Hematopoietic multipotent progenitor cell treated with erythropoietin and hydrocortisone succinate and interleukin-3 and kit ligand, for 4 days (in vitro differentiated cells): Measurements from ENCODE around the gene ARL6IP4.
"Not testable (repeated sequence)": the region's sequence is repeated elsewhere in the genome, so short reads cannot be mapped to it uniquely, and the experiment has no call there.

ENCODE experiments used
- DNase-seq: peaks from one replicate; pipeline ENCODE4 v3.0.0-alpha.2; 2015

Gene ARL6IP4

GRCh38 chr12:122980183-122981035, at the start of gene ARL6IP4:
Gene ARL6IP4 (plus strand): TSS chr12:122980681. CDS start chr12:122981140, 459 bp downstream.
- DNase-seq, result peak; percentile 90

DNA sequence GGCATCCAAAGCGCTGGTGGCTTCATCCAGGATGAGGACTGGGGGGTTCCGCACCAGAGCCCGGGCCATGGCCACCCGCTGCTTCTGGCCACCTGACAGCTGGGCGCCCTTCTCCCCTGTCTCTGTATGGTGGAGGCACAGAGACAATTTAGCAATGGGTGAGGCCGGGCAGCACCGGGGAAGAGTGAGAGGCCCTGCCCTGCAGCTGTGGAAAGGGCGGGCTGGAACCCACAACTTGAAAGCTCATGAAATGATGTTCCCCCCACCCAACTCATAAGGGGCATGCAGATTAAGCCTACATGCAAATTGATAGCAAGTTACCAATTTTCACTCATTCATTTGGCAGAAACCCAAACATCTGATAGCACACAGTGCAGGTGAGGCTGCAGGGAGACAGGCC, 48.3 kb upstream of the ARL6IP4 start:
- DNase-seq, result no peak

- no peak for DNase-seq
Measured at GRCh38 chr12:122934722-122935121, 45.8 kb upstream of the ARL6IP4 start.

DNA sequence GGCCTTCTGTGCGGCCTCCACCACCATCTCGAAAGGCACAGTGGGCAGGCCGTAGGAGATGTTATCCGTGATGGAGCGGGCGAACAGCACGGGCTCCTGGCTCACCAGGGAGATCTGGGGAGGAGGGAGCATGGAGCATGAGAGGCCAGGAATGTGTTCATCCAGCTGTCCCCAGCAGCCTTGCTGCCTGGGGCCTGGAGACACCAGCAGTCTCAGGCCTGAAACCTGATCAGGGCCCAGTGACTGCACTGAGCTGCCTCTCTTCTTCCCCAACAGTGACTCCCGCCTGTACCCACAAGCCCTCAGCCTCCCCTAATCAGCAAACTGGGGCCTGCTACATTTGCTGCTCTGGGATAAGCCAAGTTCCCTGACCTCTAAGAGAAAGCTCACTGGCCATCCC, 45.2 kb upstream of the ARL6IP4 start:
- no peak for DNase-seq

DNA sequence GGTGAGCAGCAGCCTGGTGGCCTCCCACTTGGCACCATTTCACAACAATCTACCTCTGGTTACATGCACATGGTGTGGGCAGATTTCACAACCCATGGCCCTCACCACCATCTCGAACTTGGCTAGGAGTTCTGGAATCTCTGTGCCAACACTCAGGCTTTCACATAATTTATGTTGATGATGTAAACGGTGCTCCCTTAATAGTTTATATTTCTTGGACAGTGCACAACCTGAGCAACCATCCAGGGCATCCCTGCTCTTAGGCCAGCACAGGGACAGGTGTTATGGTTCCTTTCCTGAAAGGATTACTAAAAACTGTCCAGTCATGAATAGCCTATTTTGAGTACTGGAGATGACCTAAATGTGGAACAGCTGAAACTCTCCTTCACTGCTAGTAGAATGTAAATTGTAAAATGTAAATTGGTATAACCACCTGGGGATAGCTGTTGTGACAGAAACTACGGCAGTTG, 42.8 kb upstream of the ARL6IP4 start:
- DNase-seq, result peak; percentile 59

GRCh38 chr12:122939125-122939524, 41.4 kb upstream of the ARL6IP4 start:
- DNase-seq, result no peak

- not testable (repeated sequence) for DNase-seq
Measured at GRCh38 chr12:122941351-122941750, 39.1 kb upstream of the ARL6IP4 start.

- DNase-seq, result no peak
Measured at GRCh38 chr12:122942637-122943036, 37.8 kb upstream of the ARL6IP4 start.

DNA sequence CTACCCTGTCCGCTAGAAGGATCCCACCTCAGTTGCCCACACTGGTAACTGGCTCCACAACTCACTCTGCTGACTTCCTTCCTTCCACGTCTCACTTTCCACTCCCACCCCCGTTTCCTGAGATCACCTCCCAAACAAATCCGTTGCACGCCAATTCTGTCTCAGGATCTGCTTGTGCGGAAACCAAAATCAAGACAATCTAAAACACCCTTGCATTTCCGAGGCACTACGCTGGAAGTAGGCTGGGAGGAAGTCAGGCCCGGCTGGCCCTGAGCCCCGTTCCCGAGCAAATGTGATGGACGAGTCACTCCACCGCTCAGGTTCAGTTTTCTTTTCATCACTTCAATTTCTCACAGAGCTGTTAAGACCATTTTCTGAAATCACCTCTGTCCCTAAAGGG, 37.3 kb upstream of the ARL6IP4 start:
- no peak for DNase-seq

DNA sequence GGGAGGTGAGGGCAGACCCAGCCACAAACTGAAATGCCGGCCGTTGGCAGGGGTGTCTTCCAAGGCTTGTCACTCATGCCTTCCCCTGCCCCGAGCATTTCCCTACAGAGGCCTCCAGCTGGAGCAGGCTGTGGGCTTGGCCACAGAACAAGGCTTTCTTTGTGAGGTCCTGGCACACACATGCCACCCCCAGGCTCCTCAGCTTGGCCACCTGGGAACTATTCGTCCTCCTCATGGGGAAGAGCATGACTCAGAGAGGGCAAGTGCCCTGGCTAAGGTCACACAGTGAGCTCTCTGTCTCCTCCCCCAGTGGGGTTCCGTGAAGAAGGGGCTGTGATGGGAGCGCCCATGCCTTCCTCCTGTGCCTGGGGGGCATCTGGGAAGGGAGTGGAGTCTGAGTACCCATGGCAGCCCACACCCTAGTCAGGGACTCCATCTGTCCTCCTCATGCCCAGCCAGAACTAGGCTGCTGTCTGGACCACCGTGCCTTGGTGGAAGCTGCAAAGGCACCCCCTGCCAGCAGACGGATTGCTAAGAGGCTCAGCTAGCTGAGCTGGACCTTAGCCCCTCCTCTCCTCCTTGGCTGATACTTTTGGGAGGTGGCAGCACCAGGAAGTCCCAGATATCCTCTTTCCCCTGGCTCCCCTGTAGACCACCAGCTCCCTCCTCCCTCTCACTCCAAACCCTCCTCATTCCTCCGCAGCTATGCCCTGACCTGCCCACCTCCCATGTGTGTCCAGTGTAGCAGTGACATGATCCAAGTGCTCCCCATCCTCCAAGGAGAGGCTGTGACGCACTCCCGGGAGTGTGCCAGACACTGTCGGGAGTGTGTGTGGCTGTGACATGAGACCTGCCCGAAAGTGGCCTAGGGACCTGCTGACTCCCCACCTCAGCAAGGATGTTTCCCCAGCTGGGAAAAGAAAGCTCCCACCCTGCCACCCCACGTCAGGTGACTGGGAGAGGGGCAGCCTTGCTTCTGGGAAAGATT, 35.6 kb upstream of the ARL6IP4 start:
- no peak for DNase-seq

DNA sequence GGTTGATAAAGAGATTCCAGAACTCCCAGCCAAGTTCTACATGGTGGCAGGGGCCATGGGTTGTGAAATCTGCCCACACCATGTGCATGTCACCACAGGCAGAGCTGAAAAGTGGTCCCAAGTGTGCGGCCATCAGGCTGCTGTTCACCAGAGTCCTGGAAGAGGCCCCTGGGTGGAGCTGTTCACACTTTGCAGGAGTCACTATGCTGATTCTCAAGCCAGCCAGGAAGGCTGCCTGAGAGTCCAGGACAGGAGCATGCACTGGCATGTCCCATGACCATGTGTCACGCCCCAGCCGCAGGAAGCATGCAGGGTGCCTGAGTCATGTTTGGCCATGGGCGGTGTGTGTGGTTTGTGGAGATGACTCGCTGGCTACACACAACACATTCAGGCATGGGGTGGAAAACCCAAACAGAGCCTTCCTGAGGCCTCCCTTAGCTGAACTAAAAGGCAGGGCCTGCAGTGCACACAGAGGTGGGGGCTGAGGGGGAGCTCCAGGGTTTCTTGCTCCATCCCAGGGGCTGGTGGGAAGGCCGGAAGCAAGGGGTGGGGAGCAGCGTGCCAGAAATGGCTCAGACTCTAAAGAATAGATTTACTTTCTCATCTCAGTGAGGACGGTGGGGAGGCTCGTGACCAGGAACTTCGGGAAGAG, 33.7 kb upstream of the ARL6IP4 start:
- peak; percentile 96 for DNase-seq

DNA sequence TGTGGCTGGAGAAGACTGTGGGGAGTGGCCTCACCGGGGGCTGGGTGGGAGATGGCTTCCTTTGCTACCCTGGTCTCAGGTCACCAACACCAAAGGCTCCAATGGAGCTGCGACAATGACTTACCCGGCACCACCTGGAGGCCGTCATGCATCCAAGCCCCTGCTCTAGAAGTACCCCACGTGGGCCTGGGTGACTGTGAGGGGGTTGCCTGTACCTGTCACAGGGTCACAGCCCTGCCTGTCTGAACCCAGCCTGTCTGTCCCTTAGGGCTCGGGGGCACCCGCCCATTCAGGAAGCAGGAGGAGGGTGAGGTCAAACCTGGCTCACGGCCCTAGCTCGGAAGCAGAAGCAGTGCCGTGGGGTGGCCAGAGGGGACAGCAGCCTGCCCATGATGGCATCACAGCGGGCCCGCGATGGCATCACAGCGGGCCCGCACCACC, 33.1 kb upstream of the ARL6IP4 start:
- peak; percentile 70 for DNase-seq

DNA sequence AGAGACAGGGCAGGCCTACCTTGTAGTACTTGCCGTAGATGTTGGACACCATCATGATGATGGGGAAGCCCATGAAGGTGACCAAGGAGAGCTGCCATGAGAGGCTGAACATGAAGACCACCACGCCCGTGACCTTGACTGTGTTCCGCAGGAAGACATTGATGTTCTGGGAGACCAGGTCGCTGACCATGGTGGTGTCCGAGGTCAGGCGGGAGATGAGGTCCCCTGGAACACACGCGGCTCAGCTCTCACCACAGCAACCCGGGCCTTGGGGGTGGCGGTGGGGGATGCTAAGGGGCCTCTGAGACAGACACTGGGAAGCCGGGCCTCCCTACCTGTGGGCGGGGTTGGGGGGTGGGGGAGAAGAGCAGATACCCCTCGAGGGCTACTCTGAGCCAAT, 31.9 kb upstream of the ARL6IP4 start:
- no peak for DNase-seq

DNA sequence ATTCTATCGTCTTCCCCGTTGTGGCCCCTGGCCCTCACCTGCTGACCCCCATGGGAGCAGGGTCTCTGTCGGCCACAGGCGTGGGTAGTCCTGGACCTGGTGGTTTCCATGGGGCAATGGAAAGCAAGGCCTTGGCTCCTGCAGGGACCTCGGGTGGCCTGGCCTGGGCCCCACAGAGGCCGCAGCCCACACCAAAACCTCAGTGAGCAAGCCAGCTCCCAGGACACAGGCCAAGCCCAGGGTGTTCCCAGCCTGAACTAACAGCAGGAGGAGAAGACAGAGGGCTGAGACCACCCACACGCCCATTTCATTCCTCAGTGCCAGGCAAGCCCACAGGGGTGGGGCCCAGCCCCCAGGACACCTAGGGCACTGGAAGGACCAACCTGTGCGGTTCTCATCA, 31.1 kb upstream of the ARL6IP4 start:
- no peak for DNase-seq

- DNase-seq, result no peak
Measured at GRCh38 chr12:122949816-122950675, 30.4 kb upstream of the ARL6IP4 start.

DNA sequence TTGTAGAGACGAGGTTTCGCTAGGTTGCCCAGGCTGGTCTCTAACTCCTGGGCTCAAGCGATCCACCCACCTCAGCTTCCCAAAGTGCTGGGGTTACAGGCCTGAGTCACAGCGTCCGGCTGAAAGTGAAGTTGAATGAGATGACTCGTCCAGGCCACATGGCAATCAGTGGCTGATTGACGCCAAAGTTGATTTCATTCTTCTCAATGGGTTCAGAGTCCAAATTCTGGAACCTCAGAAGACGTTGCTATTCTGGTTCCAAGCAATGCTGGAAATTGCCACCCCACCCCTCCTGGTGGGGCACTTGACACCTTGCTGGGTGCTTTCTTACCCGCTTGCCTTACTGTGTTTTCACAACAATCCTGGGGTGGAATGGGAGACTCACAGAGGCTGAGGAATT, 29.1 kb upstream of the ARL6IP4 start:
- no peak for DNase-seq

DNA sequence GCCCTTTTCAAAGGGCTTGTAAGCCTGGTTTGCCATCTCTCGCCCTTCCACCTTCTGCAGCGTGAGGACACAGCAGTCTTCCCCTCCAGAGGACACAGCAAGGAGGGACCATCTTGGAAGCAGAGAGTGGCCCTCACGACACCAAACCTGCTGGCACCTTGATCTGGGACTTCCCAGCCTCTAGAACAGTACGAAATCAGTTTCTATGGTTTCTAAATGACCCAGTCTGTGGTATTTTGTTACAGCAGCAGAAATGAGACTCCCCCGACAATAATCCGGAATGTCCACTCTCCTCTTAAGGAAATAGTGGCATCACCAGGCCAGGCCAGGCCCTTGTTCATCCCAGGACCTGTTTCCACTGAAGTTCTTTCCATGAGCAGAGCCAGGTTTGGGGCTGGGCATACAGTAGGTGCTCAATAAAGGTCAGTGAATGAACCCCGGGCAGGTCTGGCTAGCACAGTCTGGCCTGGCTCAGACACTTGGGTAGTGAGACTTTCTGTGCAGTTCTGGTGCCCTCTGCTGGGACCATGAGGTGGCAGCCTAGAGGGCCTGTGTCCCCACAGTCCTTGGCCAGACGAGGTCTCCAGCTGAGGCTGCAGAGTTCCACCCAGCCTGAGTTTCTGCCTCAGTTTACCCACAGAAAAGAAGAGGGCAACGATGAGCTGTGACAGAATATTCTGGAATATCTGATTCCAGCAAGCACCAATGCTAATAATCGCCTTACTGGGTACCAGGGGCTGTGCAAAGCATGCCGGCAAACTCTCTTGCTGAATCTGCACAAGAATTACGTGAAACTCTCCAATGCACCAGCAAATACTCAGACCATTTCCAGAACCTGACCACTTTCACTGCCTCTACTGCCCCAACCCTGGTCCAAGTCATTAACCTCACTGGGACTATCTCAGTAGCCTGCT, 28.2 kb upstream of the ARL6IP4 start:
- peak; percentile 91 for DNase-seq

DNA sequence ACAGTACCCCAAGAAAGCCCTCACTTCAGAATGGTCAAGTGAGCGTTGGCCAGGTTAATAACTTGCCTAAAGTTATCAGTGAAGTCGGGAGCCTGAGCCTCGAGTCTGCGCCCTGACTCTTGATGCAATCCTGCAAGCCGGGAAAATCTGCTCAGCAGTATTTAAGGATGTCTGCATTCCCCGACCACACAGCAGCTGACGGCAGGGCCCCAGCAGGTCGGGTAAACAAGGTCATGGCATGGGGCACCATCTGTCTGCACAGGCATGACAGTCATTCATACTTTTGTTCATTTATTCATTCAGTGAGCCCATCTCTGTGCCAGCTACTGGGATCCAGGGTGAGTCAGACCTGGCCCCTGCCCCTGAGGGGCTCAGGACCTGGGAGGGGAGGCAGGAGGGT, 25.3 kb upstream of the ARL6IP4 start:
- no peak for DNase-seq

DNA sequence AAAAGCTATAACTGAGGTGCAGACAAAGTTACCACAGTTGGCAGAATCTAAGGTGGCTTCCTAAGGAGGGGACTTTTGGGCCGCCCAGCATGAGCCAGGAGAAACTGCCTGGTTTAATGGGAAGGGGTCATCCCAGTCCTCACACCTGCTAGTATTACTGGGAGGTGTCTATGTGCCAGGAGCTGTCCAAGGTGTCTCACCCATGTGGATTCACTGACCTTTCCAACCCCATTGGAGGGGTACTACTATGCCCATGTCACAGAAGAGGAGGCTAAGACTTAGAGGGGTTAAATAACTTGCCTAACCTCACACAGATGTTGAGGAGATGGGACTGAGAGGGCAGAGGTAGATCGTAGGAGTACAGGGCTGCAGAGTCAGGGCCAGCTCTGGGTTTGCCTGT, 24.4 kb upstream of the ARL6IP4 start:
- no peak for DNase-seq

GRCh38 chr12:122958198-122958888, 22.1 kb upstream of the ARL6IP4 start:
- DNase-seq, result no peak
